GM19397 (cell line): Measurements from ENCODE around the gene GPAT2.
"Not testable (repeated sequence)": the region's sequence is repeated elsewhere in the genome, so short reads cannot be mapped to it uniquely, and the experiment has no call there.

Experiments
- ATAC-seq: cut with Tn5 transposase; IDR thresholded peaks from one replicate; pipeline ENCODE4 v1.9.1; 2021; ENCODE audit warnings: mild to moderate bottlenecking, moderate library complexity; ENCODE audit not compliant: unreplicated experiment

Gene GPAT2

GRCh38 chr2:95990884-95991283 is 43.8 kb downstream of the GPAT2 start:
- not testable (repeated sequence) for ATAC-seq
